SJCRH30 (cell line): Measurements from ENCODE around the gene TNFAIP3. TPM values are rescaled to one million over a fixed set of nuclear protein-coding genes. Genes with fewer than 3 reads are reported as not detected.

ENCODE experiments used
- DNase-seq, 2 experiments: peaks; one replicate each; pipeline ENCODE4 v3.0.0-alpha.2; 2015 to 2020
- H3K27ac ChIP-seq: fragments of 250-450 bp; sonication (Bioruptor Pico); 2 replicates; pipeline ENCODE4 v1.5.1; 2020; ENCODE audit warnings: mild to moderate bottlenecking, moderate library complexity
- H3K27me3 ChIP-seq: fragments of 250-450 bp; sonication (Bioruptor Pico); 2 replicates; pipeline ENCODE4 v1.5.1; 2020; ENCODE audit warnings: mild to moderate bottlenecking, moderate library complexity
- H3K36me3 ChIP-seq: fragments of 250-450 bp; sonication (Bioruptor Pico); 2 replicates; pipeline ENCODE4 v1.5.1; 2020; ENCODE audit warnings: mild to moderate bottlenecking, moderate library complexity
- H3K4me1 ChIP-seq: fragments of 250-450 bp; sonication (Bioruptor Pico); 2 replicates; pipeline ENCODE4 v1.5.1; 2020; ENCODE audit warnings: mild to moderate bottlenecking, moderate library complexity
- H3K4me3 ChIP-seq: fragments of 250-450 bp; sonication (Bioruptor Pico); 2 replicates; pipeline ENCODE4 v1.5.1; 2020; ENCODE audit warnings: mild to moderate bottlenecking, moderate library complexity
- H3K9me3 ChIP-seq: fragments of 250-450 bp; sonication (Bioruptor Pico); replicated peaks from 2 replicates; pipeline ENCODE4 v1.5.1; 2020; ENCODE audit warnings: mild to moderate bottlenecking, moderate library complexity
- total RNA-seq: library from RNA; depleted of rRNA; stranded (reverse); fragments of >200 nt; shearing (Covaris generic); gene quantifications from 2 replicates; pipeline ENCODE4 v1.2.3, GENCODE V29; 2014

The TNFAIP3 gene
- total RNA-seq, 1 experiment from 2014 or later, result 39.9 TPM

DNA sequence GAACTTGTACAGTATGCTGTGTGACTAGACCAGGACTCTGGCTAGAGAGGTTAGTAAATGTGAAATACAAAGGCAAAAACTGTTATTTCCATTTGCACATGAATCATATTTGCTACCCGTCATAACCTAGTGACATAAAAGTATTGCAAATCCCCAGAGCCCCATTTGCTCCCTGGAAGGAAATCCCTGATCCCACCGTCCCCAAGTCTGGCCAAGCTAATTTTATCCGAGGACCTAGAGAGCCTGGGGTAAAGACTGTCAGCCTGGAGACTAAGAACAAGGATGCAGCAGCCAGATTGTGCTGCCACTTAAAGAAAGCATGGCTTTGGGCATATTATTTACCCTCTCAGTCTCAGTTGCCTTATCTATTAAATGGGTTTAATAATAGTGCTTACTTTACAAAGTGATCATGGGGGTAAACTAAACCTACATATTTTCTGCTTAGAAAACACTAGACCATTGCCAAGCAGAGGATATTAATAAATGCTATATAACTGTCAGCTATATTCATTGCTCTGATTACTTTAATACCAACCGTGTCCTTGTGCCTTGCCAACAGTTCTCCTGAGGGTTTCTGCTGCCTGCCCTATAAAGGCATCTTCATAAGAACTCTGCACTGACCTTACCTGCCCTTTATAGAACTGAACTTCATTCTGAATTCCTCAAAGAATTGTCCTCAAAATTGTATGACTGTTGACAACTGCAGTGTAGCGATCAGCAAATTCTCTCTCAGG lies 16.9 kb upstream of the TNFAIP3 start:
- no peaks in the 10 kb centered on the region for H3K27me3 ChIP-seq
- H3K36me3 ChIP-seq, result peaks cover 7% of the 10 kb centered on the region
- DNase-seq, result peak in 1 of 2 experiments; percentile 62
- peaks cover 71% of the 10 kb centered on the region for H3K4me1 ChIP-seq
- H3K9me3 ChIP-seq, result no peaks in the 10 kb centered on the region
- peak overlapping the region; percentile 86 for H3K27ac ChIP-seq
- H3K4me3 ChIP-seq, result no peak overlapping the region

- no peaks in the 10 kb centered on the region for H3K27me3 ChIP-seq
- H3K4me3 ChIP-seq, result no peak overlapping the region
- peaks cover 71% of the 10 kb centered on the region for H3K4me1 ChIP-seq
- H3K36me3 ChIP-seq, result peaks cover 16% of the 10 kb centered on the region
- peak overlapping the region; percentile 86 for H3K27ac ChIP-seq
- no peak for DNase-seq
- peaks cover 3% of the 10 kb centered on the region for H3K9me3 ChIP-seq
Observed at GRCh38 chr6:137850816-137851602, 16.1 kb upstream of the TNFAIP3 start.

DNA sequence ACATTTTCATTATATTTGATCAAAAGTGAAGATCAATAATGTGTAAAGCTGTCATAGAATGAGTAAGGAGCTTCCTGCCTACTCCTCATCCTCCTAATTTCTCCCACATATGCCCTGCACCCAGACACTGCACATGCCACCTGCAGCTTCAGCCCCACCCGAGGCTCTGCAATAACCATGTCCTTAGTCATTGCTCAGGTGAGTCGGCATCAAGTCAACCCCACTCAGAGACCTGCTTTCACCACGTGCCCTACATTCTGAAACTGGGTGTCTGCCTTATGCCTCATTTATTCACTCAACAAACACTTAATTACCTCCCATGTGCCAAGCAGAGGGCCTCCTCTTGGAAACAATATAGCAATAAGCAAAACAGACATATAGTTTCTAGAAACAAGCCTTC lies 15.4 kb upstream of the TNFAIP3 start:
- no peaks in the 10 kb centered on the region for H3K27me3 ChIP-seq
- H3K36me3 ChIP-seq, result peaks cover 22% of the 10 kb centered on the region
- no peak overlapping the region for H3K4me3 ChIP-seq
- H3K9me3 ChIP-seq, result peaks cover 9% of the 10 kb centered on the region
- H3K27ac ChIP-seq, result peak overlapping the region; percentile 95
- no peak for DNase-seq
- H3K4me1 ChIP-seq, result peaks cover 71% of the 10 kb centered on the region

DNA sequence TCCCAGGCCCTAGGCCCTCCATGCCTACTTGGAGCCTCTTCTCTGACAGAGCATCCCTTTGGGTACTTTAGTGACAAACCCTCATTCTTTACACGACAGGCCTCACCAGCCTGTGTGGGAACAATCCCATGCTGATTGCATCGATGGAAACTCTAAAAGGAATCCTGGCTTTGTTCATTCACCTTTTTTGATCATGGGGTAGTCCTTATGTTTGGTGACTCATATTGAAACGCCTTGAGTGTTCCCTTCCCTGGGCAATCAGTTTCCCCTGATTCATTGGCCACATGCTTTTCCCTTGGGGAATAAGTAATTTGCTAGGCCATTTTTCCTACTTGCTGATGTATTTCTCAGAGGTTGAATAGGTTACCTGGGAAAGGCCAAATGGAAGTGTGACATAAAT lies 14.7 kb upstream of the TNFAIP3 start:
- H3K36me3 ChIP-seq, result peaks cover 28% of the 10 kb centered on the region
- H3K27me3 ChIP-seq, result no peaks in the 10 kb centered on the region
- H3K4me1 ChIP-seq, result peaks cover 71% of the 10 kb centered on the region
- no peak overlapping the region for H3K4me3 ChIP-seq
- DNase-seq, result no peak
- peak overlapping the region; percentile 95 for H3K27ac ChIP-seq
- H3K9me3 ChIP-seq, result peaks cover 9% of the 10 kb centered on the region

DNA sequence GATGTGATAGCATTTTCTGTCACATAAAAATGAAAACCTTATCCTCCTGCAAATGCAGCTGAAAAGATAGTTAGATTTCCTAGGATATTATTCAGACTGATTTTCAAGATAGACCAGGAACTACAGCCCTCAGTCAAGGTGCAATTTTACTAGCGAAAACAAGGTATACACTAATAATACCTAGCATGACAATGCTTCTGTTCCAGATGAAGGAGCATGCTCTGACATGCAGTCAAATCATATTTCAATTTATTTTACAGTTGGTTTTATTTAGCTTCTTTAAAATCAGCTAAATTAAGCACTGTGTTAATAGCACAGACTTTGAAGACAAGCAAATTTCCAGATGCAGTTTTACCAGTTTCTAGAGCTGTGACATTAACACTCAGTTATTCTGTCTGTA lies 14.2 kb upstream of the TNFAIP3 start:
- peaks cover 33% of the 10 kb centered on the region for H3K36me3 ChIP-seq
- H3K27ac ChIP-seq, result peak overlapping the region; percentile 95
- peaks cover 69% of the 10 kb centered on the region for H3K4me1 ChIP-seq
- H3K9me3 ChIP-seq, result peaks cover 9% of the 10 kb centered on the region
- no peak for DNase-seq
- H3K27me3 ChIP-seq, result no peaks in the 10 kb centered on the region
- no peak overlapping the region for H3K4me3 ChIP-seq

GRCh38 chr6:137853569-137854213 lies 13.4 kb upstream of the TNFAIP3 start:
- Histone ChIP-seq H3K4me1 (peaks cover 62% of the 10 kb centered on the region), H3K27me3 (no peaks in the 10 kb centered on the region), H3K9me3 (peaks cover 9% of the 10 kb centered on the region), H3K27ac (peak overlapping the region; percentile 95), H3K4me3 (no peak overlapping the region), H3K36me3 (peaks cover 41% of the 10 kb centered on the region)
- peak; percentile 76 to 96 for DNase-seq

- H3K4me1 ChIP-seq, result peaks cover 59% of the 10 kb centered on the region
- H3K27me3 ChIP-seq, result no peaks in the 10 kb centered on the region
- peaks cover 9% of the 10 kb centered on the region for H3K9me3 ChIP-seq
- no peak overlapping the region for H3K27ac ChIP-seq
- no peak overlapping the region for H3K4me3 ChIP-seq
- DNase-seq, result no peak
- peaks cover 57% of the 10 kb centered on the region for H3K36me3 ChIP-seq
Observed at GRCh38 chr6:137856138-137856898, 10.7 kb upstream of the TNFAIP3 start.

DNA sequence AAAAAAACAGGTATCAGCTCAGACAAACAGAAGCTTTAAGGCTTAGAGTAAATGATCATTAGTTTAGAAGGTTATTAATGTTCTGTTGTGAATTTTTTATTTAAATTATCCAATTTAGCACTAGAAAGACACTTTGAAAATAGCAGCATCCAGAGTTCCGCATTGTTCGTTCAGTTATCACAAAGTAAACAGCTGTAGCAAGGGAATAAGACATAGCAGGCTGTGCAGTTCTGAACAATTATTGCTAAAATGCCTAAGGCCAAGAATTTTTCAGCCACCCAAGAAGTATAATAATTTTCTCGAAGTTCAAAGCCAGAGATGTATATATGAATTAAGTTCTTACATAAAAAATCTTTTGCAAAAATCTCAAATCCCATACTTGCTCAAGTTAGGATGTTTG lies 8.0 kb upstream of the TNFAIP3 start:
- H3K27ac ChIP-seq, result peak overlapping the region; percentile 44
- DNase-seq, result no peak
- peaks cover 58% of the 10 kb centered on the region for H3K4me1 ChIP-seq
- H3K9me3 ChIP-seq, result peaks cover 9% of the 10 kb centered on the region
- peaks cover 57% of the 10 kb centered on the region for H3K36me3 ChIP-seq
- H3K27me3 ChIP-seq, result no peaks in the 10 kb centered on the region
- no peak overlapping the region for H3K4me3 ChIP-seq

DNA sequence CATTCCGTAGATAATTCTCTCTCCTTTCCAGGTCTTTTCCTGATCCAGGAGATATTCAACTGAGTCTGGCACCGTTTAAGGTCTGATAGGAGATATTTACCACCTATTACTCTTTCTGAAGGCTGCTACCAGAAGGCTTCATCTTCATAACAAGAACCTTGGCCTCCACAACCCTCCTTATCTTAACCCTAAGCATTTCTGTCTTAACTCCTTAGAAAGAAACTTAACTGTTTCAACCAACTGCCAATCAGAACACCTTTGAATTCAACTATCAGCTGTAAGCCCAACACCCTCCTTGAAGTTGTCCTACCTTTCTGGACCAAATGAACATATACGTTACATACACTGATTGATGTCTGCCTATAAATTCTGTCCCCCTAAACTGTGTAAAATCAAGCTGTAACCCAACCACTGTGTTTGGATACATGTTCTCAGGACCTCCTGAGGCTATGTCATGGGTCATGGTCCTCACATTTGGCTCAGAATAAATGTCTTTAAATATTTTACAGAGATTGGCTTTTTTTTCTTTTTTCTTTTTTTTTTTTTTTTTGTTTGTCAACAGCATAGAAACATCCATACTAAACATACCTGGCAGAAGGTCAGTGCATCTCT lies 6.6 kb upstream of the TNFAIP3 start:
- no peaks in the 10 kb centered on the region for H3K27me3 ChIP-seq
- H3K27ac ChIP-seq, result peak overlapping the region; percentile 44
- H3K4me1 ChIP-seq, result peaks cover 61% of the 10 kb centered on the region
- peaks cover 9% of the 10 kb centered on the region for H3K9me3 ChIP-seq
- H3K36me3 ChIP-seq, result peaks cover 51% of the 10 kb centered on the region
- DNase-seq, result no peak
- no peak overlapping the region for H3K4me3 ChIP-seq

GRCh38 chr6:137861550-137862337 lies 5.3 kb upstream of the TNFAIP3 start:
- Histone ChIP-seq H3K4me1 (peaks cover 69% of the 10 kb centered on the region), H3K9me3 (no peaks in the 10 kb centered on the region), H3K36me3 (peaks cover 38% of the 10 kb centered on the region), H3K27me3 (no peaks in the 10 kb centered on the region), H3K4me3 (peak overlapping the region; percentile 47), H3K27ac (peak overlapping the region; percentile 76)
- DNase-seq, result peak; percentile 50 to 68

DNA sequence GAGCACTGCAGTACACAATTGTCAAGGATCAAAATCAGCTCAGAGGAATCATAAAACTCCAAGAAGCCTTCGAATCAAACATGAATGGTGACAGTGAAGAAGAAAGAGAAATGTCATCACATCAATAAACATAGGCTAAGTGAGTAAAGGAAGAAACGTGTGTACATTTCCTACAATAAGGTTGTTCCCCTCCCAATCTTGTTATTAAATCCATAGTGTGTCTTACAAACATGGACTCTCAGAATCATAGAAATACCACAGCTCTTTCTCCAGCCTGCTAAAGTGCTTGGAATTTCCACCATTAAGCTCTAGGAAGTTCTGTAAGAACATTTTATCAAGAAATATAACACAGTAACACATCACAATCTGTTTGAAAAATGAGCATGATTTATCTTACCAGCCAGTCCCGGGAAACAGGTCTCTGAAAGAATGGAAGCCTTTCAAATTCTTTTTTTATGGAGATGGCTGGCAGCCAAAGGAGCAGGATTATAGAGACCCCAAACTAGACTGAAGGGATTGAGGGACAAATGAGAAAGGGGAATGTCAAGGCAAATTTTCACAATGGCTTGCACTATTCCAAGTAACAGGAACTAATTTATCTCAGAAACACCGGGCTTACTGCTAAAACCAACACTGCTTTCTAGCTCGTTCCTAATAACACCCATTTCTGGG lies 4.5 kb upstream of the TNFAIP3 start:
- Histone ChIP-seq H3K9me3 (no peaks in the 10 kb centered on the region), H3K4me1 (peaks cover 69% of the 10 kb centered on the region), H3K36me3 (peaks cover 31% of the 10 kb centered on the region), H3K27ac (peak overlapping the region; percentile 76), H3K27me3 (no peaks in the 10 kb centered on the region), H3K4me3 (peak overlapping the region; percentile 47)
- peak; percentile 70 to 92 for DNase-seq

- H3K9me3 ChIP-seq, result no peaks in the 10 kb centered on the region
- peak overlapping the region; percentile 47 for H3K4me3 ChIP-seq
- H3K27me3 ChIP-seq, result no peaks in the 10 kb centered on the region
- H3K27ac ChIP-seq, result peak overlapping the region; percentile 76
- peaks cover 69% of the 10 kb centered on the region for H3K4me1 ChIP-seq
- DNase-seq, result peak; percentile 52 to 74
- peaks cover 26% of the 10 kb centered on the region for H3K36me3 ChIP-seq
Observed at GRCh38 chr6:137863091-137863797, 3.8 kb upstream of the TNFAIP3 start.
